HUES64 (cell line): ENCODE measurements around the gene PLEKHG7.

Source experiments
- H3K27ac ChIP-seq: 2 replicates; pipeline ENCODE4 v1.7.0; 2013; ENCODE audit warnings: low read depth, low read length, inconsistent platforms
- H3K27me3 ChIP-seq: 2 replicates; pipeline ENCODE4 v1.6.1; 2013; ENCODE audit warnings: mild to moderate bottlenecking, low read length; ENCODE audit not compliant: insufficient read depth
- H3K36me3 ChIP-seq: 2 replicates; pipeline ENCODE4 v1.6.1; 2013; ENCODE audit warnings: mild to moderate bottlenecking, low read length; ENCODE audit not compliant: insufficient read depth
- H3K4me1 ChIP-seq: 2 replicates; pipeline ENCODE4 v1.6.1; 2013; ENCODE audit warnings: mild to moderate bottlenecking, low read length, moderate library complexity; ENCODE audit not compliant: insufficient read depth
- H3K4me3 ChIP-seq: 2 replicates; pipeline ENCODE4 v1.5.1; 2013; ENCODE audit warnings: mild to moderate bottlenecking, low read length, moderate library complexity
- H3K9ac ChIP-seq: 2 replicates; pipeline ENCODE4 v1.6.1; 2013; ENCODE audit warnings: mild to moderate bottlenecking, low read depth, low read length
- H3K9me3 ChIP-seq: 2 replicates; pipeline ENCODE4 v1.6.1; 2013; ENCODE audit warnings: low read depth, low read length; ENCODE audit not compliant: insufficient read depth
- WGBS: fragments of 150-250, 120-280 bp; methylation state at CpG from one replicate; pipeline ENCODE4 v1.1.7; 2013; ENCODE audit warnings: missing lambda C conversion rate; 5-methylcytosine and 5-hydroxymethylcytosine counted together

The PLEKHG7 gene

DNA sequence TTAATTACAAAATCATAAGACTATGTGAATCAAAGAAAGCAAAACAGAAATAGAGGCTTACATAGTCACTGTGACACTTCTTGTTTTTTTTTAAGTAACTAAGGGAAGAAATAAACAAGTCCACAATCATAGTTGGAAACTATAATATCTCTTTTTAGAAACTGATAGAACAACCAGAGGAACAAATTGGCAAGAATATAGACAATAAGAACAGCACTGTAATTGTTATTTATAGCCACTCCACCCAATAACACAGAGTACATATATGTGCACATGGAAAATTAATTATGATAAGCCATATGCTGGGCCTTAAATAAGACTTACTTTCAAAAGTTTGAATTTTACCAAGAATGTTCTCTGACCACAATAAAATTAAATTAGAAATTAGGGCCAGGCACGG, 101.1 kb downstream of the PLEKHG7 start:
- no peak overlapping the region for H3K4me3 ChIP-seq
- no peak overlapping the region for H3K27ac ChIP-seq
- WGBS = 89% methylated on average over 1 of the region's 1 CpG
- no peaks in the 10 kb centered on the region for H3K27me3 ChIP-seq
- H3K9me3 ChIP-seq = no peaks in the 10 kb centered on the region
- no peak overlapping the region for H3K9ac ChIP-seq
- H3K36me3 ChIP-seq = peaks cover 32% of the 10 kb centered on the region
- H3K4me1 ChIP-seq = no peaks in the 10 kb centered on the region

- H3K36me3 ChIP-seq = peaks cover 20% of the 10 kb centered on the region
- H3K9ac ChIP-seq = no peak overlapping the region
- H3K4me3 ChIP-seq = no peak overlapping the region
- no peaks in the 10 kb centered on the region for H3K4me1 ChIP-seq
- no peaks in the 10 kb centered on the region for H3K27me3 ChIP-seq
- no peaks in the 10 kb centered on the region for H3K9me3 ChIP-seq
- no peak overlapping the region for H3K27ac ChIP-seq
- no CpG with 5 or more reads among the region's 4 CpGs for WGBS
Measured at GRCh38 chr12:92810370-92810769, 107.6 kb downstream of the PLEKHG7 start.

- 100% methylated on average over 2 of the region's 2 CpGs for WGBS
- peaks cover 21% of the 10 kb centered on the region for H3K36me3 ChIP-seq
- H3K9me3 ChIP-seq = no peaks in the 10 kb centered on the region
- no peaks in the 10 kb centered on the region for H3K4me1 ChIP-seq
- H3K9ac ChIP-seq = no peak overlapping the region
- H3K27ac ChIP-seq = no peak overlapping the region
- no peaks in the 10 kb centered on the region for H3K27me3 ChIP-seq
- no peak overlapping the region for H3K4me3 ChIP-seq
Measured at GRCh38 chr12:92814584-92814983, 111.8 kb downstream of the PLEKHG7 start.

DNA sequence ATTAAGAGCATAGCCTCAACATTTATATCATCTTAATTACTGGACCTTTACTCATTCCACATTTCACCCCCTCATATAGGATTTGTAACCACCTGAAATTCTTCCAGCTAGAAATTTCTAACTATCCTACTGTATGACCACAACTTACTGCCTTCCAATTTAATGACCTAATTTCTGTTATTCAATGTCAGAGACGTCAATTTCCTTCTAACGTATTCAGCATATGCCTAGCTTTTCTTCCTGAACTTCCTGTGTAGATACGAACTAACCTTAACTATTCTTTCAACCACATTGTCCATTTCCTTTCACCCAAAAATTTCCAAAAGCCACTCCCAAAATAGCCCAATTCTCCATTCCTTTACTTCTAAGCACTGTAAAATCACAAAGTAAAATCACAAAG, 118.4 kb downstream of the PLEKHG7 start:
- Histone ChIP-seq H3K4me1 (no peaks in the 10 kb centered on the region), H3K27me3 (no peaks in the 10 kb centered on the region), H3K4me3 (no peak overlapping the region), H3K27ac (no peak overlapping the region), H3K36me3 (peaks cover 20% of the 10 kb centered on the region), H3K9ac (no peak overlapping the region), H3K9me3 (no peaks in the 10 kb centered on the region)
- 94% methylated on average over 3 of the region's 3 CpGs for WGBS
